ENCODE results near the gene HBM.

Gene HBM, protein sequence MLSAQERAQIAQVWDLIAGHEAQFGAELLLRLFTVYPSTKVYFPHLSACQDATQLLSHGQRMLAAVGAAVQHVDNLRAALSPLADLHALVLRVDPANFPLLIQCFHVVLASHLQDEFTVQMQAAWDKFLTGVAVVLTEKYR

DNA sequence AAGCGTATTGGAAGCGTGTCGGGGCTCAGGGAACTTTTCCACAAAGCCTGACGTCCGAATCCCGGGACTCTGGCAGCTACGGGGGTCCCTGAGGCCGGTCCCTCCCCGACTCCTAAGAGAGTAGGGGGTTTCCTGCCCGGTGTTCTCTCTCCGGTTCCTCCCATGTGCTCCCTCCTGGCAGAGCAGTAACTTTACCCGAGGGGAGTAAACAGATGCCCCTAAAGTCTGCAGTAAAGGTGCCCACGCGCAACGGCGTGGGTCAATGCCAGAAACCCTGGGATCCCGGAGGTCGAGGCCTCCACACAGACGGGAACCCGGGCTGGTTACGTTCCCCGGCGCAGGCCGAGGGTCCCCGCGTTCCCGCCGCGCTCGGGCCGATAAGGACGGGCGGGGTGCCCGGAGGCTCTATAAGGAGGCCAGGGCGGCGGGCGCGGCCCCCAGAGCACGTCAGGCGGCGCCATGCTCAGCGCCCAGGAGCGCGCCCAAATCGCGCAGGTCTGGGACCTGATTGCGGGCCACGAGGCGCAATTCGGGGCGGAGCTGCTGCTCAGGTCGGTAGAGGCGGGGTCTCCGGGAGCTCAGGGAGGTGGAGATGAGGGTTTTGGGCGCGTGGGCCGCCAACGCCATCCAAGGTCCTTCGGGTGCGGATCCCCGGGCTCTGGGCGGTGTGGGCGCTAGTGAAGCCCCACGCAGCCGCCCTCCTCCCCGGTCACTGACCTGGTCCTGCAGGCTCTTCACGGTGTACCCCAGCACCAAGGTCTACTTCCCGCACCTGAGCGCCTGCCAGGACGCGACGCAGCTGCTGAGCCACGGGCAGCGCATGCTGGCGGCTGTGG is at the start of gene HBM:
TSS of gene HBM (plus strand) at position 440 of the 836 bp plus-strand sequence. CDS start at position 460, 20 bp downstream.
- no peak for DNase-seq

DNA sequence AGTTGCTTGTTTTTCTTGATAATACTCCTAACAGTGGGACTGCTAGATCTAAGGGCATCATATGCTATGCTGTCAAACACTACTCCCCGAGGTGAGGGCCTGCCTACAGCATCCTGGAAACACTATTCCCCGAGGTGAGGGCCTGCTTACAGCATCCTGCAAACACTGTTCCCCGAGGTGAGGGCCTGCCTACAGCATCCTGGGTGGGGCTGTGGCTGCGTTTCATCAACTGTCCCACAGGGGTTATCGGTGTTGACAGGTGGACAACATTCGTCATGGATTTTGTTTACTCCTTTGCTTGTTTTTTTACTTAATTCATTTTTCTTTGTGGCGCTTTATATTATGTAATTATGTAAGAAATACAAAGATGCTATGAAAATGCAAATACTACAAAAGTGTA is 49.8 kb upstream of the HBM start:
- no peak for DNase-seq

DNA sequence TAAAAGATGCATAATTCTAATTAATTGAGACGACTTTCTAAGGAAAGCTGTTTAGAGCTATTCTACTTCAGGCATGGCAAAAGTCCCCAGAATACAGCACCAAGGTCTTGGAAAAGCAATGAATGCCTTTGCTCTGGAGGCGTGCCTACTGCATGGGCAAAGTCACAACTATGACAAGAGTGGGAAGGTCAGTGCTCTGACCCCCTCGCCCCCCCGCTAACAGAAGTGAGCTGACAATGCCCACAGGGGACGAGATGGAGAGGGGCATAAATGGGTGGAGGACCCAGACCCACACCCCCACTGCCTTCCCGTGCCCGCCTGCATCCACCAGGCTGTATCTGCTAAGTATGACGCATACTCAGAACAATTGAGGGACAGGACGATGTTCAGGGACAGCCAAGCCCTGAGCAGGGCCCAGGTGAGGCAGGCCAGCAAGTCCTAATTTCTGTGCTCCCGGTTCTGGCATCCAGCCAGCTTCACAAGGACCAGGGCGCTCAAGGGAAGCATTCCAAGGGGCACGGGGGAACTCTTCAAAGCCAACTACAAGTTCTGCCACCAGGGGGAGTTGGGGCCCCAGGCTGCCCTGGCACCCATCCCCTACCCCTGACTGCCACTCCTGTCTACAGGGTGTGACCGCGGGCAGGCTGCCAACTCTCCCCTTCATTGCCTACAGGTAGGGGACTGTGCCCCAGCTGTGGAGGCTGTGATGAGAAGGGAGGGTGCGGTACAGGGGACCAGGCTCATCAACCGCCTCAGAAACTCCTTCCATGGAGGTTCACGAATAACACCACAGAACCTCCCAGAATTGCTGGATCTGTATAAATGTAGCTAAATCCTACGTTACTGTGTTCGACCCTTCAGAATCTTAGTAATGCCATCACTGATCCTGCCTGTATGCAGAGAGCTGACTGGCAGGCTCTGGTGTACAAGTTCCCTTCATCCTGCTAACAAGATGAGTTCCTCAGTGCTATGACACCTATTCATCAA is 48.1 kb upstream of the HBM start:
- peak; percentile 75 for DNase-seq

DNA sequence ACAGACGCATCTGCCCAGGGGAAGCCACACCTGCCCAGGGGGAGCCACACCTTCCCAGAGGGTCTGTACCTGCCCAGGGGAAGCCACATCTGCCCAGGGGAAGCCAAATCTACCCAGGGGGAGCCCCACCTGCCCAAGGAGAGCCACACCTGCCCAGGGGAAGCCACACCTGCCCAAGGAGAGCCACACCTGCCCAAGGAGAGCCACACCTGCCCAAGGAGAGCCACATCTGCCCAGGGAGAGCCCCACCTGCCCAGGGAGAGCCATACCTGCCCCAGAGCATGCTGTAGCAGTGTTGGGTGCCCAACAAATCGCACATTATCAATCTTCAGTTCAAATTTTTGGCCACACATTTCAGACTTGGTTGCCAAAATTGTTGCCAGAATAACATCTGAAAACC is 46.9 kb upstream of the HBM start:
- DNase-seq: no peak

DNA sequence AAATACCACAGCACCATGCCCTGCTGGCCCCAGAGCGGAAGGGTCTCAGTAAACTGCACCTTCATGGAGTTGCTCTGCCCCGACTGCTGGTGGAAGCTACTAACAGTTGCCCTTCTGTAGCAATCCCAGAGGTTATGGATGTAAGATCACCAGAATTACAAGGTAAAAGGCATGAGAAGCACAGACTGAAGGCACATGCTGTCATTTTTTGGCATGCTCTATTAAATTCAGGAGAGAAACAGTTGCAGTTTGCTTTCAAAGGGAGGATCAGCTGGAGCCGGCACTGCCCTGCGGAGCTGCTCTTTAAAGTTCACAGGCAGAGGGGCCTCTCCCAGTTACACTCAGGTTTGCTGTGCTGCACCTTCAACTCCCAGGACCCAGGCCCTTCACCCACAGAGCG is 46.5 kb upstream of the HBM start:
- no peak for DNase-seq

DNA sequence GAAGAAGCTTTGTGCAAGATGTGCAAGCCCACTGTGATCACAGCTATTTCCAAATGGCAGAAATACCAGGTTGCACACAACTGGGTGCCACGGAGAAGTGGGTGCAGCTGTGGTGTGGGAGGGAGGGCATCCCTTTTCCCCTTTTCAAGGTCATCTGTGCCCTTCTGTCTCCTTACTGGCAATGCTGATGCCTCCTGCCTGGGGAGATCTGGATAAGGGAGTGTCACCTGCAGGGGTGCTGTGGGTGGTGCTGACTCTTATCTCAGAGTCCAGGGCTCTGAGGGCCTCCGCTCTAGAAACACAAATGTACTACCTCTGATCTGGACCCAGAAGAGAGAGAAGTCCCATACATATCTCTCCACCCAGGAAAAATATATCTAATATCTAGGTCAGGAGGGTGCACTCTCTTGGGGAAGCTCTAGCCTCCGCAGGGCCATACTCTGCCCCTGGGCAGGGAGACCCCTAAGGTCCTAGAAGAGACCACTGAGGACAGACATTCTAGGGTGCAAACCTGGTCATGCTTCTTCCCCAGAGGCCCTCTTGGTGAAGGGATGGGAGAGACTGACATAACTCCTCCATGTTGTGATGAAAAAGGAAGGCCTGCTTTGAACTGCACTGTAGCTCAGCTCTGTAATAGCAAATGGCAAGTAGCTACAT is 45.8 kb upstream of the HBM start:
- no peak for DNase-seq

DNA sequence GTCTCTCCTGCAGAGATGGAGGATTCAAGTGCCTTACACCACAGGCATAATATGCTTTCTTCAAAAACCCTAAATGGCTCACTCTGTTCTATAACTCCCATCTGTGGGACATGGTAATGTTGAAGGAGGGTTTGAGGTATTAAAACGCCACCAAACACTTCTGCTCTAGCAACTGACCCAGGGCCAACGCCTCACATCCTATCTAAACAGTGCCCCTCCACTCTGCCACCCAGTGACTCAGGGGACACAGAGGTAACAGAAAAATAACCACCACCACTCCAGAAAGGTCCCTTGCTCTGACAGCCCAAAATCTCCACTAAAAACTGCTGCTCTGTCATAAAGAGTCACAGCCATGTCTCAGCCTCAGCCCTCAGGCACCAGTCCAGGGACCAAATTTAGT is 45.0 kb upstream of the HBM start:
- DNase-seq: no peak

DNA sequence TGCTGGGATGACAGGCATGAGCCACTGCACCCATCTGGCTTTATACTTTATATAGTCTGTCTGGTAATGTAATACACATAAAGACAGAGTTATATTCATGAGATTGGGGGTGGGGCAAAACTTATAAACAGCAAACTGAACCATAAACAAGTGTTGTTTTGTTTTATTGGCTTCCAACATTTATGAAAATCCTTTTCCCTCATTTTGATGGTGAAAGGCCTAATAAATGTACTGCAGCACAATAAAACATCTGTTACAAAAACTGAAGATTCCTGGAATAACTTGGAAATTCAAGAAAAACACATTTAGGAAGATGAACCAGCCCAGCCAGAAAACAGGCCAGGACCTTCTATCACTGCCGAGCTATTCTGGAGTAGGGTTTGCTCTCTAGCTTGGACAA is 43.4 kb upstream of the HBM start:
- no peak for DNase-seq

DNA sequence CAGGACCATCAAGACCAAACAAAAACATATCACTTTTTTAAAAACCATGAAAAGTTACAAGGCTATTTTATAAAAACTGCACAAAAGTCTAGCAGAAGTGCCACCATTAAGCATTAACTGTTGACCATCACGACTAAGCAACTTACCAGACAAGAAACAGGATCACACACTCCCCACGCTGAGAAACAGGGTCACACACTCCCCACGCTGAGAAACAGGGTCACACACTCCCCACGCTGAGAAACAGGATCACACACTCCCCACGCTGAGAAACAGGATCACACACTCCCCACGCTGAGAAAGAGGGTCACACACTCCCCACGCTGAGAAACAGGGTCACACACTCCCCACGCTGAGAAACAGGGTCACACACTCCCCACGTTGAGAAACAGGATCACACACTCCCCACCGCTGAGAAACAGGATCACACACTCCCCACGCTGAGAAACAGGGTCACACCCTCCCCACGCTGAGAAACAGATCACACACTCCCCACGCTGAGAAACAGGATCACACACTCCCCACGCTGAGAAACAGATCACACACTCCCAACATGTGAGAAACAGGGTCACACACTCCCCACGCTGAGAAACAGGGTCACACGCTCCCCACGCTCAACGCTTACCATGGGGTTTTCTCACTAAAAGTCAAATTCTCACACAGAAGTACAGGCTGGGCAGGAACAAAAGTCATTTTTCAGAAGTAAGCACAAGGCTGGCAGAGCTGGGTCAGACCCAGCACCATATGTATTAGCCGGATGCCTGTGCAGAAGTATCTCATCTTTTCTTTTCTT is 42.0 kb upstream of the HBM start:
- peak; percentile 31 for DNase-seq

DNA sequence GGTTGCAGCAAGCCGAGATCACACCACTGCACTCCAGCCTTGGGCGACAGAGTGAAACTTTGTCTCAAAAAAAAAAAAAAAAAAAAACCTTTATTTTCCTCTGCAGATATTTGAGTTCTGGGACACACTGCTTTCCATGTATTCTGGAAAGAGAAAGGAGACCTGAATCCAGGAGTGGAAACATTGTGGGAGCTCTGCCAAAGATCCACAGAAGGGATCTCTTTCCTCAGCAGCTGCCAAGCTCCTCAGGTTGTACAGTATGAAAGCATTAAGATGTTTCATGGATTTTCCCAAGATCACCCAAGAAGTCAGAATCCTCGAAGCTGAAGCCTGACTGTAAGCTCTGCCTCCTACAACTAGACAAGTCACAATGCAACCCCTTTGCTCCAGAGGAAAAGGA is 40.8 kb upstream of the HBM start:
- no peak for DNase-seq

DNA sequence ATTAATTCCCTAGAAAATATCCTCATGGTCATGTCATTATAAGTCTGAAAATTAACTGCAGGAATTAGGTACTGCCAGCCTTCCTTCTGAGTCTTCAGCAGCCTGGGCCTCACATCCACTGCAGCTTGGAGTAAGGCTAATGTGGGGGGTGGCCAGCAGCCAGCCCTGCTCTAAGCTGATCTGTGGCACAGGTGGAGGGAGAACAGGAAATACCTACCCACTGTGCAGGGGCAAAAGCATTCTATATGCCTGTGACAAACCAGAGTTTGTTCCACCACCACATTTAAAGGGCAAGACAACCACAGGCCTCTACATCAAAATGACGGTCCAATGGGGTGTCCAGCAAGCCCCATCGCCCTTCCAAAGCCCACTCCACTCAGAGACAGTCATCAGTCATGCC is 36.7 kb upstream of the HBM start:
- DNase-seq: no peak

DNA sequence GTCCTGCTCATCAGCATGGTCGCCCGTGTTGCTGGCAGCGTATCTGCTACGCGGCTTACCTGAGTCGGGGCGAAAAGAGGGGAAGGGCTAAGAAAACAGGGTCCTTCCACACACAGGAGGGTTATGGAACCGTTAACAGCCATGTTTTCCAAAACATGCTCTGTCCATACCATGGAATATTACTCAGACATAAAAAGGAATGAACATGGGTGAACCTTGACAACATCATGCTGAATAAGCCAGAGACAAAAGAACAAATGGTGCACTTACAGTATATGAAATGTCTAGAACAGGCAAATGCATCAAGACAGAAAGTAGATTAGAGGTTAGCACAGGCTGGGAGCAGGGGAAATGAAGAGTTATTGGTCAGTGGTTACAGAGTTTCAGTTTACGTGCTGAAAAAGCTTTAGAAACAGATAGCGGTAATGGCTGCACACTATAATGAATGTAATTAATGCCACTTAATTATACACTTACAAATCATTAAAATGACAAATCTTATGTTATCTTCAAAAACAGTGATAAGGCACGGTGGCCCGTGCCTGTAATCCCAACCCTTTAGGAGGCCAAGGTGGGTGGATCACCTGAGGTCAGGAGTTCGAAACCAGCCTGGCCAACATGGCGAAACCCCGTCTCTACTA is 35.1 kb upstream of the HBM start:
- DNase-seq: no peak

DNA sequence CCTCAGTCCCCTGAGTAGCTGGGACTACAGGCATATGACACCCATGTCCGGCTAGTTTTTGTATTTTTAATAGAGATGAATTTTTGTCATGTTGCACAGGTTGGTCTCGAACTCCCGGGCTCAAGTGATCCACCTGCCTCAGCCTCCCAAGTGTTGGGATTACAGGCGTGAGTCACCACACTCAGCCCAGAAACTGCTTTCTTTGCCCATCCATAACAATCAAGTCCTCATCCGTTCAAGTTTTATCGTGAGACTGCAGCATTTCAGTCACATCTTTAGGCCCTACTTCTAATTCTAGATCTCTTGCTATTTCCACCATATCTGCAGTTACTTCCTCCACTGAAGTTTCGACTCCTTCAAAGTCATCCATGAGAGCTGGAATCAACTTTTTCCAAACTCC is 33.7 kb upstream of the HBM start:
- no peak for DNase-seq

DNA sequence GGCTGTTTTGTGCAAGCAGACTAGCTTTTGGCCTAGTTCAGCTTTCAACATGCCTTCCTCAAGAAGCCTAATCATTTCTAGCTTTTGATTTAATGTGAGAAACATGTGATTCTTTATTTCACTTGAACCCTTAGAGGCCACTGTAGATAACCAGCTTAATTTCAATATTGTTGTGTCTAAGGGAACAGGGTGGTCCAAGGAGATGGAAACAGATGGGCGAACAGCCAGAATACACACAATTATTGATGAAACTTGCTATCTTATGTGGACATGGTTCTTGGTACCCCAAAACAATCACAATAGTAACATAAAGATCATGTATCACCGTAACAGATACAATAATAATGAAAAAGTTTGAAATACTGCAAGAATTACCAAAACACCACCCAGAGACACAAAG is 32.1 kb upstream of the HBM start:
- DNase-seq: no peak

DNA sequence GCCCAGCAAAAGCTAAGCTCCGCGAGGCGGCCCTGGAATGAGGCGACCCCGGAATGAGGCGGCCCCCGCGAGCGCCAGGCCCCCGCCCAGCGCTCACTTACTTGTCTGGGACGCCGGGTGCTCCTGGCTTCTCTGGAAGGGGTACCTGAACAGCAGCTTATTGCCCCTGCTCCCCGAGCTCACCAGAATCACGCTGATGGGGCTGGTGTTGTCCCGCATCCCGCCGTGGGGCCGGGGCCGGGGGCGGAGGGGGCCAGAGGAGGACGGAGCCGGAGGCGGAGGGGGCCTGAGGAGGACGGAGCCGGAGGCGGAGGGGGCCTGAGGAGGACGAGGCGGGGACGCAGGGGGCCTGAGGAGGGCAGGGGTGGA is 27.7 kb upstream of the HBM start:
- peak; percentile 23 for DNase-seq

DNA sequence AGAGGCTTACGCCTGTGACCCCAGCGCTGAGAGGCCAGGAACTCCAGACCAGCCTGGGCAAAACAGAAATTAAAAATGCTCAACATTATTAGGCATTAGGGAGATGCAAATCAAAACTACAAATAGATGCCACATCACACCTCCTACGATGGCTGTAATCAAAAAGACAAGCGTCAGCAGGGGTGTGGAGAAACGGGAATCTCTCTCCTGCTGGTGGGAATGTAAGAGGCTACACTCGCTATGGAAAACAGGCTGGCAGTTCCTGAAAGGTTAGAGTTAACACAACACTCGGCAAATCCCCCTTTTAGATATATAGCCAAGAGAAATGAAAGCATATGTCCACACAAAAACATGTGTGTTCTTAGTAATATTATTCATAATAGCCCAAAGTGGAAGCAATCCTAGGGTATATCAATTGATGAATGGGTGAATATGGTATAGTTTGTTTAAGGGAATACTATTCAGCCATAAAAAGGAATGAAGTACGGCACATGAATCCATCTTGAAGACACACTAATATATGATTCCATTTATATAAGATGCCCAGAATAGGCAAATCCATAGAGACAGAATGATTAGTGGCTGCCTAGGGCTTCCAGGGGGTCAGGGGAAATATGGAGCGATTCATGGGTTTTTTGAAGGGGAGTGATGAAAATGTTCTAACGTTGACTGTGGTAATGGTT is 25.5 kb upstream of the HBM start:
- DNase-seq: no peak

DNA sequence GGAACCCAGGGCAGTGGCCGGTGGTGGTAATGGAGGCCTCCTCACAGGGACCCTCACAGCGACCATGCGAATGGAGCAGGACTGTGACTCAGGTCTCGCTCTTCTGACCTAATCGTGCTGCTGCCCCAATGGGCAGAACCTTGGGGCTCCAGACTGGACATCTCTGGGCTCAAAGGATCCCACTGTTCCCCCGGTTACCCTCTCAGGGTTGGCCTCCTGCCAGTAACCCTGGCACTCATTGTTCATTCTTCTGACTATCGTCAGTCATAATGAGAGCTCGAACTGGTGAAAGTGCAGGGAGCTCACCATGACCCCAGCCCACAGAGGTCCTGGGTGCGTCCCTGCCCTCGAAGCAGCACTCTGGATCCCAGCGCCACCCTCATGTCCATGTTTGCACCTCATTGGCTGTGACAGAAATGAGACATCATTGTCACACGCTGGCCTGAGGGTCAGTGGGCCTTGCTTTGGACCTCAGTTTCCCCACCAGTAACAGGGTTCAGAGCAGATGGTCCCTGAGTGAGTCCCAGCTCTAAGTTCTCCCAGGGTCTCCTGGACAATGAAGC is 23.3 kb upstream of the HBM start:
- DNase-seq: no peak

DNA sequence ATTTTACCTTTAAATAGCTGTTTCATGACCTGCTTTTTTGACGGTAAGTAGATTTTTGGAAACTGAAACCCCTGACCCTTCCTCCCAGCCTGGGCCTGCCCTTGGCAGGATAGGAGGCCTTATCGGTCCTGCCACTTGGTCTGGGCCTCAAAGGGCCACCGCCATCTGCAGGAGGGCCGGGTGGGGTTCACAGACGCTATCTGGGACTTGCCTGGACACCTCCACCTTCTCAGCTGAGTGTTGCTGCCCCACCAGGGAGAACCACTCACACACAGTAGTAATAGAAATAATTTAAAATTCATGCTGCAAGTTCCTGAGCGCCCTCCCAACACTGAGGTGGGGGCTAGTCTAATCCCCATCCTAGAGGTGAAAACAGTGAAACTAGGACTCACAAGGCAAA is 22.7 kb upstream of the HBM start:
- no peak for DNase-seq

DNA sequence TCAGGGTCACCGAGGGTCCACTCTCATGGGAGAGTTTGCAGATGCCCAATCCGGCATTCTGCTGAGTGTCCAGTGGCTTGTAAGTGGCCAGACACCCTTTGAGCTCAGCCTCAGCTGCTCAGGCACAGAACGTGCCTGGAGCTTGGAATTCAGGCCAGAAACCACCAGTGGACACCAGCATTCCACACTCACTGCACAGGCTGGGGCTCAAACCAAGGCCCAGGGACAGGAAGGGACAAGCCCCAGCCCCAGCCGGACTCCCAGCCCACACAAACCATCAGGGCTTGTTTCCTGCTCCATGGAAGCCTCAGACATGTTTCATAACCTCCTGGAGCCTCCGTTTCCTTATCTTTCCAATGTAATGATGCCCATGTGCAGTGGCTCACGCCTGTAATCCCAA is 22.3 kb upstream of the HBM start:
- no peak for DNase-seq

DNA sequence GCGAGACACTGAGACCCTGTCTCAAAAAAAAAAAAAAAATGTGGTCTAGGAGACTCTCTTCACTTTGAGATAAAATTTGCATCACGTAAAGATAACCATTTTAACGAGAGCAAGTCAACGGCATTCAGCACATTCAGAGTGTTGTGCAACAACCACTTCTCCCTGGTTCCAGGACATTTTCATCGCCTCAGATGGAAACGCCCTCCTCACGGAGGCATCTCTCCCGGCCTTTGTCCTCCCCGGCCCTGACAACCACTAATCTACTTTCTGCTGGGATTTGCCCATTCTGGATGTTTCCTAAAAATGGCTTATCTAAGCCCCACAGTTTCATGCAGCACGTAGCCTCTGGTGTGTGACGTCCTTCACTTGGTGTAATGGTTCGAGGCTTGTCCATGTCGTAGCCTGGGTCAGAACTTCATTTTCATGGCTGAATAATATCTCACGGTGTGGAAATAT is 21.0 kb upstream of the HBM start:
- DNase-seq: no peak

DNA sequence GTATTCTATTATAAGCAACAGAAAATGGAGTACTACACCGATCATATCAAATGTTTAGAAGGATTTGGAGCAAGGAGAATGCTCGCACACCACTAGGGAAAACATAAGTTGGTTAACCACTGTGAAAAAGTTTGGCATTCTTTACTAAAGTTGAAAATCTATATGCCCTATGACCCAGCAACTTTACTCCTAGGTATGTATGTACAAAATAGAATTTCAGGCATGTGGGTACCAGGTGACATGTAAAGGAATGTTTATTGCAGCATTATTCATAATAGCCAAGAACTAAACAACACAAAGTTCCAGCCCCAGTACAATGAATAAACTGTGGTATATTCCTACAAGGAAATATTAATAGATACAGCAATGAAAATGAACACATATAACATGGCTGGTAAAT is 19.1 kb upstream of the HBM start:
- DNase-seq: no peak
